HepG2 (cell line): Measurements from ENCODE around the gene CDHR5. TPM values are rescaled to one million over a fixed set of nuclear protein-coding genes. Genes with fewer than 3 reads are reported as not detected.

ENCODE experiments used
- ATAC-seq: fragments of 200-7000 bp; cut with Tn5 transposase; 3 replicates; pipeline ENCODE4 v1.9.1; 2020; ENCODE audit warnings: mild to moderate bottlenecking, moderate library complexity
- BruUV-seq: library from RNA; stranded (reverse); fragments of 400-500 nt; replicated peaks from 2 replicates; lab custom pipeline; 2021; lab: Mats Ljungman, UMichigan
- CTCF ChIA-PET: fragments of 300-600 bp; formaldehyde crosslinking; extraction: SDS; loops from one replicate; lab custom pipeline; 2021; ENCODE audit warnings: low total read pairs, inconsistent platforms, low intra/inter-chr PET ratio; lab: Yijun Ruan, JAX
- POLR2A ChIA-PET: fragments of 350-600 bp; sonication (Branson Sonifier 250); formaldehyde crosslinking; loops from one replicate; lab custom pipeline; 2020; ENCODE audit warnings: antibody characterized with exemption, inconsistent platforms; lab: Yijun Ruan, JAX
- DNase-seq: peaks from one replicate; pipeline ENCODE4 v3.0.0-alpha.2; 2015; ENCODE audit warnings: low spot score
- FAIRE-seq: peaks from 3 replicates; lab custom pipeline; 2011; peaks lifted over from hg19 to GRCh38; lab: Jason Lieb, UNC
- H2AFZ ChIP-seq: one replicate; pipeline ENCODE4 v1.6.1; 2011; ENCODE audit warnings: low read length, inconsistent platforms
- H3K27ac ChIP-seq: fragments of 300-600 bp; 3 replicates; pipeline ENCODE4 v1.8.0; 2011; ENCODE audit warnings: mixed run types, mild to moderate bottlenecking, mixed read lengths, low read length, inconsistent platforms; ENCODE audit not compliant: insufficient read depth; ENCODE audit errors: extremely low read length
- H3K27me3 ChIP-seq, 2 experiments: fragments of 200-600 bp in 1 of 2; 2 replicates in 1 of 2; 3 replicates in 1 of 2; pipeline versions ENCODE4 v1.6.0 to v1.8.0; 2011; ENCODE audit warnings: low read length in 2 of 2, mild to moderate bottlenecking in 2 of 2, moderate library complexity in 2 of 2, inconsistent platforms in 1 of 2; ENCODE audit not compliant: insufficient read depth in 2 of 2, control insufficient read depth in 1 of 2
- H3K36me3 ChIP-seq, 2 experiments: fragments of 200-600 bp in 1 of 2; replicated peaks in 1 of 2; 2 replicates in 1 of 2; 3 replicates in 1 of 2; pipeline versions ENCODE4 v1.5.1 to v1.8.0; 2011; ENCODE audit warnings: low read length in 2 of 2, inconsistent platforms in 1 of 2; ENCODE audit not compliant: insufficient read depth in 2 of 2, control insufficient read depth in 1 of 2
- H3K4me1 ChIP-seq: 2 replicates; pipeline ENCODE4 v1.5.1; 2012; ENCODE audit warnings: low read length, inconsistent platforms; ENCODE audit not compliant: insufficient read depth
- H3K4me2 ChIP-seq: 2 replicates; pipeline ENCODE4 v1.6.0; 2011; ENCODE audit warnings: low read depth, low read length, inconsistent platforms
- H3K4me3 ChIP-seq, 3 experiments: fragments of 200-600 bp in 1 of 3; sonication (generic), shearing (Covaris generic) in 1 of 3; replicated peaks in 1 of 3; 2 replicates each; pipeline ENCODE4 v1.5.1; 2011 to 2016; ENCODE audit warnings: low read length in 3 of 3, inconsistent platforms in 2 of 3, low read depth in 2 of 3, mild to moderate bottlenecking in 2 of 3, control low read depth in 1 of 3, mixed read lengths in 1 of 3; ENCODE audit not compliant: insufficient read depth in 1 of 3
- H3K79me2 ChIP-seq: one replicate; pipeline ENCODE4 v1.6.1; 2011; ENCODE audit warnings: low read length, inconsistent platforms; ENCODE audit not compliant: insufficient read depth
- H3K9ac ChIP-seq: 2 replicates; pipeline ENCODE4 v1.6.0; 2011; ENCODE audit warnings: mild to moderate bottlenecking, low read depth, low read length, inconsistent platforms; ENCODE audit not compliant: insufficient read depth
- H3K9me3 ChIP-seq: 2 replicates; pipeline ENCODE4 v1.5.1; 2012; ENCODE audit warnings: mild to moderate bottlenecking, low read length
- H4K20me1 ChIP-seq: 2 replicates; pipeline ENCODE4 v1.6.0; 2011; ENCODE audit warnings: inconsistent platforms, mild to moderate bottlenecking, low read length, moderate library complexity; ENCODE audit not compliant: insufficient read depth
- PCBP1 ChIP-seq: fragments of 200-400 bp; formaldehyde crosslinking; IDR thresholded peaks from 2 replicates; pipeline ENCODE4 v1.6.1; 2017; ENCODE audit warnings: mild to moderate bottlenecking, low read depth, low read length, borderline replicate concordance
- RBM22 ChIP-seq: fragments of 200-400 bp; formaldehyde crosslinking; optimal IDR thresholded peaks from 2 replicates; pipeline ENCODE3; 2017; ENCODE audit warnings: mild to moderate bottlenecking, low read length, moderate library complexity
- SETDB1 ChIP-seq: sonication (generic); formaldehyde crosslinking; IDR thresholded peaks from 2 replicates; pipeline ENCODE4 v1.5.1; 2020; ENCODE audit warnings: missing genetic modification reagents, mild to moderate bottlenecking, borderline replicate concordance
- SNAPC5 ChIP-seq: sonication (generic); formaldehyde crosslinking; IDR thresholded peaks from 2 replicates; pipeline ENCODE4 v1.8.1; 2023; ENCODE audit warnings: mild to moderate bottlenecking, missing genetic modification reagents, borderline replicate concordance
- ZBTB10 ChIP-seq: sonication (generic); formaldehyde crosslinking; IDR thresholded peaks from 2 replicates; pipeline ENCODE4 v1.4.0; 2020; ENCODE audit warnings: missing genetic modification reagents, borderline replicate concordance
- ZNF639 ChIP-seq: conservative IDR thresholded peaks from 2 replicates; pipeline ENCODE4 v1.6.1; 2018; ENCODE audit warnings: missing genetic modification reagents
- ZNF691 ChIP-seq: sonication (generic); formaldehyde crosslinking; IDR thresholded peaks from 2 replicates; pipeline ENCODE4 v1.4.0; 2020; ENCODE audit warnings: missing genetic modification reagents, low read depth, mild to moderate bottlenecking, borderline replicate concordance
- ZNF709 ChIP-seq: sonication (generic); formaldehyde crosslinking; IDR thresholded peaks from 2 replicates; pipeline ENCODE4 v1.5.0; 2020; ENCODE audit warnings: mild to moderate bottlenecking, missing genetic modification reagents
- WGBS: methylation state at CpG from one replicate; pipeline ENCODE4 v1.1.6; 2017; ENCODE audit warnings: low lambda C conversion rate; 5-methylcytosine and 5-hydroxymethylcytosine counted together
- in situ Hi-C: cut with HindIII; loops from 2 replicates; pipeline ENCODE4 v1.10.0; 2017; ENCODE audit warnings: low pct_unique_long_range_greater_than_20kb; ENCODE audit not compliant: extremely low pct_ligation_motif_present
- intact Hi-C: fragments of 100-400 bp; cut with micrococcal nuclease; formaldehyde crosslinking; loops from one replicate; pipeline ENCODE4 v1.10.0; 2022; ENCODE audit not compliant: unreplicated experiment
- polyA plus RNA-seq, 8 experiments: library from polyadenylated mRNA; depleted of rRNA in 3 of 8; stranded (reverse) in 7 of 8; unstranded in 1 of 8; fragments of >200 nt; fragmentation: Illumina TruSeq in 4 of 8; extraction: Trizol in 4 of 8; gene quantifications; 2 replicates each; pipeline versions ENCODE4 v1.2.1 to v1.2.3, GENCODE V29; 2011 to 2016; ENCODE audit warnings: low read depth in 4 of 8, missing spikeins in 1 of 8, mixed read lengths in 1 of 8; ENCODE audit not compliant: insufficient read depth in 1 of 8
- total RNA-seq, 5 experiments: library from RNA; depleted of rRNA; stranded (reverse); fragments of >200 nt; fragmentation: Illumina TruSeq; extraction: Trizol; gene quantifications; 2 replicates each; pipeline ENCODE4 v1.2.3, GENCODE V29; 2016; ENCODE audit warnings: low read depth in 1 of 5

Gene CDHR5
- total and polyA plus RNA-seq, 2 of the 13 experiments (the other 11 are each of a cell fraction or from before 2014, with no cell fraction given) = 0.46 to 0.71 TPM

GRCh38 chr11:607020-607780 lies 17.6 kb downstream of the CDHR5 start:
- FAIRE-seq (no peak), DNase-seq (no peak), ATAC-seq (no peak)
- Histone ChIP-seq H3K27ac (no peak overlapping the region), H3K4me1 (no peaks in the 10 kb centered on the region), H4K20me1 (peaks cover 6% of the 10 kb centered on the region; the same call in 1 of the 2 replicates), H3K9me3 (no peaks in the 10 kb centered on the region), H3K27me3 (no peaks in the 10 kb centered on the region), H3K9ac (no peak overlapping the region), H3K4me2 (no peak overlapping the region), H3K79me2 (no peaks in the 10 kb centered on the region), H2AFZ (no peak overlapping the region), H3K4me3 (no peak overlapping the region), H3K36me3 (peaks cover 53 to 93% of the 10 kb centered on the region in 2 experiments; a peak in 4 of 5 replicates)
- CTCF ChIA-PET = no interaction called here
- BruUV-seq = no TSS peak
- 93% methylated on average over 12 of the region's 35 CpGs for WGBS
- POLR2A ChIA-PET = interaction anchor here (1.3 kb wide), 1 partner anchor 19 kb away, joined by 3 read pairs; no protein-coding TSS in a partner anchor
- in situ Hi-C loops = no loop called here
- intact Hi-C loops = no loop called here
- TF ChIP-seq ZNF709 (CRISPR knock-in tag) (no peak), PCBP1 (no peak), ZNF691 (no peak), RBM22 (peak; percentile 49), ZNF639 (no peak), ZBTB10 (CRISPR knock-in tag) (no peak), SNAPC5 (CRISPR knock-in tag) (no peak), SETDB1 (CRISPR knock-in tag) (no peak)
